SU-DHL-6 (cell line): ENCODE results near the gene MSH3.

ENCODE experiments used
- H2AFZ ChIP-seq: fragments of 200-600 bp; sonication (generic); 2 replicates; pipeline ENCODE4 v1.6.1; 2014; ENCODE audit warnings: low read depth, mild to moderate bottlenecking, moderate library complexity, mixed read lengths, antibody characterized with exemption, low read length; ENCODE audit not compliant: severe bottlenecking
- H3F3A ChIP-seq: fragments of 200-600 bp; shearing (Covaris generic); 2 replicates; pipeline ENCODE4 v1.6.0; 2016; ENCODE audit warnings: antibody characterized with exemption, mild to moderate bottlenecking; ENCODE audit not compliant: insufficient read depth
- H3K27ac ChIP-seq: fragments of 200-600 bp; sonication (generic); 2 replicates; pipeline ENCODE4 v1.5.1; 2016; ENCODE audit warnings: low read depth, mild to moderate bottlenecking, low read length, moderate library complexity, mixed read lengths
- H3K27me3 ChIP-seq: fragments of 200-600 bp; sonication (generic), shearing (Covaris generic); 2 replicates; pipeline ENCODE4 v1.6.0; 2014; ENCODE audit warnings: mild to moderate bottlenecking, low read length
- H3K36me3 ChIP-seq: fragments of 200-600 bp; sonication (generic); 2 replicates; pipeline ENCODE4 v1.6.1; 2014; ENCODE audit warnings: mild to moderate bottlenecking, low read length, mixed read lengths
- H3K4me2 ChIP-seq: fragments of 300-600, 200-600 bp; shearing (Covaris generic), sonication (generic); 2 replicates; pipeline ENCODE4 v1.6.0; 2014; ENCODE audit warnings: low read length, low read depth, mild to moderate bottlenecking; ENCODE audit not compliant: poor library complexity, severe bottlenecking
- H3K4me3 ChIP-seq: fragments of 200-600 bp; sonication (generic); 2 replicates; pipeline ENCODE4 v1.5.1; 2014; ENCODE audit warnings: antibody characterized with exemption, low read length, mild to moderate bottlenecking, mixed read lengths; ENCODE audit not compliant: insufficient read depth, poor library complexity, severe bottlenecking
- H3K79me2 ChIP-seq: fragments of 200-600 bp; sonication (generic); 2 replicates; pipeline ENCODE4 v1.6.1; 2014; ENCODE audit warnings: mild to moderate bottlenecking, low read length, moderate library complexity; ENCODE audit not compliant: insufficient read depth
- H3K9ac ChIP-seq: fragments of 200-600 bp; sonication (generic); 2 replicates; pipeline ENCODE4 v1.7.0; 2014; ENCODE audit warnings: mild to moderate bottlenecking, low read length
- H3K9me2 ChIP-seq: fragments of 200-600 bp; sonication (generic); replicated peaks from 2 replicates; pipeline ENCODE4 v1.6.1; 2014; ENCODE audit warnings: low read length; ENCODE audit not compliant: insufficient read depth
- H3K9me3 ChIP-seq: fragments of 200-600 bp; sonication (generic); 2 replicates; pipeline ENCODE4 v1.6.1; 2014; ENCODE audit warnings: low read length, mixed read lengths; ENCODE audit not compliant: insufficient read depth
- H4K20me1 ChIP-seq: fragments of 200-600 bp; sonication (generic); 2 replicates; pipeline ENCODE4 v1.6.1; 2014; ENCODE audit warnings: low read depth, mild to moderate bottlenecking, antibody characterized with exemption, low read length, moderate library complexity, mixed read lengths
- CTCF ChIP-seq: fragments of 200-600 bp; sonication (generic); IDR thresholded peaks from one replicate; pipeline ENCODE4 v1.5.1; 2017; ENCODE audit warnings: antibody characterized with exemption, mild to moderate bottlenecking, low read length, moderate library complexity; ENCODE audit not compliant: insufficient read depth, poor library complexity, severe bottlenecking
- EZH2phosphoT487 ChIP-seq: fragments of 200-600 bp; sonication (generic), shearing (Covaris generic); conservative IDR thresholded peaks from 2 replicates; pipeline ENCODE4 v1.6.1; 2018; ENCODE audit warnings: mild to moderate bottlenecking, antibody characterized with exemption, low read length, moderate library complexity, mixed read lengths

Gene MSH3

GRCh38 chr5:80629281-80629680 is 25.2 kb upstream of the MSH3 start:
- Histone ChIP-seq H3K36me3 (peaks cover 40% of the 10 kb centered on the region), H3K9me3 (no peaks in the 10 kb centered on the region)
- TF ChIP-seq CTCF, result no peak
- TF ChIP-seq EZH2phosphoT487, result no peak

GRCh38 chr5:80631278-80632259 is 22.9 kb upstream of the MSH3 start:
- H3K79me2 ChIP-seq, result no peaks in the 10 kb centered on the region
- H3K9me3 ChIP-seq, result no peaks in the 10 kb centered on the region
- no peak for TF ChIP-seq EZH2phosphoT487
- TF ChIP-seq CTCF, result no peak
- H3K9me2 ChIP-seq, result no peaks in the 10 kb centered on the region
- no peak overlapping the region for H3K27ac ChIP-seq
- H3K27me3 ChIP-seq, result no peaks in the 10 kb centered on the region
- H3K4me3 ChIP-seq, result no peak overlapping the region
- no peaks in the 10 kb centered on the region for H4K20me1 ChIP-seq
- H3F3A ChIP-seq, result peaks cover 8% of the 10 kb centered on the region; the same call in 1 of the 2 replicates
- H3K4me2 ChIP-seq, result no peak overlapping the region
- H3K36me3 ChIP-seq, result peaks cover 47% of the 10 kb centered on the region
- no peak overlapping the region for H2AFZ ChIP-seq
- no peak overlapping the region for H3K9ac ChIP-seq

More at GRCh38 chr5:80629281-80629680, 25.2 kb upstream of the MSH3 start:
- no peaks in the 10 kb centered on the region for H4K20me1 ChIP-seq
- H3K27ac ChIP-seq, result no peak overlapping the region
- no peak overlapping the region for H3K4me3 ChIP-seq
- no peak overlapping the region for H3K9ac ChIP-seq
- no peak overlapping the region for H2AFZ ChIP-seq
- no peaks in the 10 kb centered on the region for H3K79me2 ChIP-seq
- no peaks in the 10 kb centered on the region for H3K27me3 ChIP-seq
- H3K4me2 ChIP-seq, result no peak overlapping the region
- peaks cover 3% of the 10 kb centered on the region; the same call in 1 of the 2 replicates for H3F3A ChIP-seq
- no peaks in the 10 kb centered on the region for H3K9me2 ChIP-seq

GRCh38 chr5:80632700-80633099 is 21.8 kb upstream of the MSH3 start:
- H3K27ac ChIP-seq, result no peak overlapping the region
- H3K4me2 ChIP-seq, result no peak overlapping the region
- H3K9me2 ChIP-seq, result no peaks in the 10 kb centered on the region
- no peak overlapping the region for H3K4me3 ChIP-seq
- peaks cover 56% of the 10 kb centered on the region for H3K36me3 ChIP-seq
- no peak overlapping the region for H3K9ac ChIP-seq
- TF ChIP-seq EZH2phosphoT487 (no peak), CTCF (no peak)
- no peaks in the 10 kb centered on the region for H3K27me3 ChIP-seq
- no peaks in the 10 kb centered on the region for H4K20me1 ChIP-seq
- no peaks in the 10 kb centered on the region for H3K9me3 ChIP-seq
- peaks cover 8% of the 10 kb centered on the region; the same call in 1 of the 2 replicates for H3F3A ChIP-seq
- H2AFZ ChIP-seq, result no peak overlapping the region
- H3K79me2 ChIP-seq, result no peaks in the 10 kb centered on the region
